GM18508 (cell line): ENCODE results near the gene CNIH4.
A peak's percentile ranks its signal among the peaks of the same experiment; 100 is the strongest.
"Not testable (repeated sequence)": the region's sequence is repeated elsewhere in the genome, so short reads cannot be mapped to it uniquely, and the experiment has no call there.

Experiments
- ATAC-seq: cut with Tn5 transposase; IDR thresholded peaks from one replicate; pipeline ENCODE4 v1.9.1; 2021; ENCODE audit warnings: moderate number of reproducible peaks; ENCODE audit not compliant: insufficient read depth, unreplicated experiment

CNIH4 gene

GRCh38 chr1:224356685-224357625 is at the start of gene CNIH4:
TSS of gene CNIH4 (plus strand) at chr1:224356879. CDS start at chr1:224356925, 46 bp downstream.
- peak; percentile 92 for ATAC-seq

- ATAC-seq: no peak
These were observed 48.6 kb upstream of the CNIH4 start for GRCh38 chr1:224308064-224308463.

- not testable (repeated sequence) for ATAC-seq
These were observed 45.2 kb upstream of the CNIH4 start for GRCh38 chr1:224311503-224311902.

- no peak for ATAC-seq
These were observed 44.7 kb upstream of the CNIH4 start for GRCh38 chr1:224312025-224312424.

GRCh38 chr1:224317383-224318045 is 39.2 kb upstream of the CNIH4 start:
- ATAC-seq: no peak

- no peak for ATAC-seq
These were observed 35.0 kb upstream of the CNIH4 start for GRCh38 chr1:224321706-224322105.

- ATAC-seq: no peak
These were observed 30.7 kb upstream of the CNIH4 start for GRCh38 chr1:224325959-224326358.

GRCh38 chr1:224328644-224329043 is 28.0 kb upstream of the CNIH4 start:
- no peak for ATAC-seq

- no peak for ATAC-seq
These were observed 27.2 kb upstream of the CNIH4 start for GRCh38 chr1:224329484-224329841.

- peak; percentile 43 for ATAC-seq
These were observed 26.6 kb upstream of the CNIH4 start, which contains the start of gene NVL for GRCh38 chr1:224329842-224330753. TSS of gene NVL (minus strand) at chr1:224330172. CDS start at chr1:224330127, 45 bp downstream.

GRCh38 chr1:224331326-224331725 is 25.4 kb upstream of the CNIH4 start:
- ATAC-seq: no peak

GRCh38 chr1:224331824-224332223 is 24.9 kb upstream of the CNIH4 start:
- no peak for ATAC-seq

- ATAC-seq: peak; percentile 48
These were observed 23.3 kb upstream of the CNIH4 start for GRCh38 chr1:224333309-224333926.

GRCh38 chr1:224333939-224334786 is 22.5 kb upstream of the CNIH4 start:
- ATAC-seq: no peak

- ATAC-seq: no peak
These were observed 18.4 kb upstream of the CNIH4 start for GRCh38 chr1:224338150-224338838.

GRCh38 chr1:224339442-224340033 is 17.1 kb upstream of the CNIH4 start:
- no peak for ATAC-seq

- not testable (repeated sequence) for ATAC-seq
These were observed 16.0 kb upstream of the CNIH4 start for GRCh38 chr1:224340453-224341384.
